Pons (tissue), 1 donor: ENCODE results near the gene SNX9.
"Not testable (repeated sequence)": the region's sequence is repeated elsewhere in the genome, so short reads cannot be mapped to it uniquely, and the experiment has no call there.

Experiments used
- DNase-seq: peaks from one replicate; pipeline ENCODE4 v3.0.0-alpha.2; 2016; ENCODE audit warnings: low spot score

Gene SNX9

GRCh38 chr6:157927011-157927410 is 104.0 kb downstream of the SNX9 start:
- DNase-seq: no peak

- DNase-seq: no peak
These were observed 105.4 kb downstream of the SNX9 start for GRCh38 chr6:157928428-157928827.

GRCh38 chr6:157929076-157929475 is 106.0 kb downstream of the SNX9 start:
- peak; percentile 83 for DNase-seq

GRCh38 chr6:157929765-157930319 is 106.8 kb downstream of the SNX9 start:
- no peak for DNase-seq

- DNase-seq: no peak
These were observed 112.7 kb downstream of the SNX9 start for GRCh38 chr6:157935786-157936185.

- no peak for DNase-seq
These were observed 114.3 kb downstream of the SNX9 start for GRCh38 chr6:157937318-157937717.

- DNase-seq: no peak
These were observed 114.9 kb downstream of the SNX9 start for GRCh38 chr6:157937916-157938315.

- DNase-seq: not testable (repeated sequence)
These were observed 117.5 kb downstream of the SNX9 start for GRCh38 chr6:157940375-157941036.

- peak; percentile 97 for DNase-seq
These were observed 118.2 kb downstream of the SNX9 start for GRCh38 chr6:157941101-157941863.

GRCh38 chr6:157942351-157942750 is 119.3 kb downstream of the SNX9 start:
- no peak for DNase-seq

GRCh38 chr6:157943249-157943963 is 120.4 kb downstream of the SNX9 start:
- no peak for DNase-seq

GRCh38 chr6:157943964-157944283 is 120.9 kb downstream of the SNX9 start:
- no peak for DNase-seq

- DNase-seq: no peak
These were observed 122.2 kb downstream of the SNX9 start for GRCh38 chr6:157944983-157945931.

- DNase-seq: no peak
These were observed 123.1 kb downstream of the SNX9 start for GRCh38 chr6:157946053-157946617.

GRCh38 chr6:157946865-157947532 is 124.0 kb downstream of the SNX9 start:
- DNase-seq: peak; percentile 93

- DNase-seq: not testable (repeated sequence)
These were observed 127.9 kb downstream of the SNX9 start for GRCh38 chr6:157950899-157951298.

GRCh38 chr6:157951828-157952227 is 128.8 kb downstream of the SNX9 start:
- no peak for DNase-seq

GRCh38 chr6:157952861-157953351 is 129.9 kb downstream of the SNX9 start:
- no peak for DNase-seq

- no peak for DNase-seq
These were observed 130.6 kb downstream of the SNX9 start for GRCh38 chr6:157953580-157954091.
